ENCODE results near the gene TNPO3.

TNPO3 gene

GRCh38 chr7:128989961-128990360 is 65.0 kb downstream of the TNPO3 start:
- no peak for DNase-seq
- Histone ChIP-seq H3K27me3 (no peaks in the 10 kb centered on the region), H3K4me1 (no peaks in the 10 kb centered on the region), H3K4me3 (no peak overlapping the region), H3K36me3 (peaks cover 49 to 85% (median 68%) of the 10 kb centered on the region in 3 donors), H3K9me3 (no peaks in the 10 kb centered on the region), H3K27ac (no peak overlapping the region)
- TF ChIP-seq CTCF (IDR thresholded peaks at IDR 0.05): no peak
- intact Hi-C loops (cut with DNase I; ENCODE audit: low total_unique reads): no loop called here

- no peak overlapping the region for H3K4me3 ChIP-seq
- no peaks in the 10 kb centered on the region for H3K27me3 ChIP-seq
- no peak for TF ChIP-seq CTCF (IDR thresholded peaks at IDR 0.05)
- peaks cover 47 to 91% (median 69%) of the 10 kb centered on the region in 3 donors for H3K36me3 ChIP-seq
- intact Hi-C loops (cut with DNase I; ENCODE audit: low total_unique reads): no loop called here
- no peak for DNase-seq
- no peaks in the 10 kb centered on the region for H3K4me1 ChIP-seq
- H3K9me3 ChIP-seq: no peaks in the 10 kb centered on the region
- no peak overlapping the region for H3K27ac ChIP-seq
Observed at GRCh38 chr7:128988372-128988771, 66.5 kb downstream of the TNPO3 start.

GRCh38 chr7:128986609-128987008 is 68.3 kb downstream of the TNPO3 start:
- no peak for TF ChIP-seq CTCF (IDR thresholded peaks at IDR 0.05)
- H3K9me3 ChIP-seq: no peaks in the 10 kb centered on the region
- intact Hi-C loops (cut with DNase I; ENCODE audit: low total_unique reads): no loop called here
- H3K27me3 ChIP-seq: no peaks in the 10 kb centered on the region
- H3K36me3 ChIP-seq: peaks cover 50 to 93% (median 79%) of the 10 kb centered on the region in 3 donors
- no peaks in the 10 kb centered on the region for H3K4me1 ChIP-seq
- DNase-seq: no peak
- H3K4me3 ChIP-seq: no peak overlapping the region
- no peak overlapping the region for H3K27ac ChIP-seq

DNA sequence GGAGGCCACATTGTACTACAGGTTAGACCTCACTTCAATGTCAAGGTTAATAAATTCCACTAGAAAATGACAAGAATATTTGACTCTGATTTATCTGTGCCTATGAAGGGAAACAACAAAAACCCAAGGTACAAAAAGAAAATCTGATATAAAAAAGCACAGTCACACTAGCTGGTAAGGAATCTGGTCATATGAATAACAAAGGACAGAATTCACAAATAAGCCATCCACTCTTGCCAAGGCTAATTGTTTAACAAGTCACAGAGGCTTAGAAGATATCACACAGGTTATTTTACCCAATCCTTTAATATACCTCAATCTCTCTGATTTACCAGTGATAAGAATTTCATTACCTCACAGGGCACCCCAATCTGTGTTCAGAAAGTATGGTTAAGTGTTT is 69.3 kb downstream of the TNPO3 start:
- Histone ChIP-seq H3K27me3 (no peaks in the 10 kb centered on the region), H3K27ac (no peak overlapping the region), H3K36me3 (peaks cover 58 to 93% (median 80%) of the 10 kb centered on the region in 3 donors), H3K4me3 (no peak overlapping the region), H3K4me1 (no peaks in the 10 kb centered on the region), H3K9me3 (no peaks in the 10 kb centered on the region)
- DNase-seq: no peak
- TF ChIP-seq CTCF (IDR thresholded peaks at IDR 0.05): no peak
- intact Hi-C loops (cut with DNase I; ENCODE audit: low total_unique reads): no loop called here

GRCh38 chr7:128982105-128982504 is 72.8 kb downstream of the TNPO3 start:
- DNase-seq: no peak
- Histone ChIP-seq H3K27me3 (no peaks in the 10 kb centered on the region), H3K9me3 (no peaks in the 10 kb centered on the region), H3K36me3 (peaks cover 77 to 97% (median 86%) of the 10 kb centered on the region in 3 donors), H3K4me3 (no peak overlapping the region), H3K4me1 (no peaks in the 10 kb centered on the region), H3K27ac (no peak overlapping the region)
- no peak for TF ChIP-seq CTCF (IDR thresholded peaks at IDR 0.05)
- intact Hi-C loops (cut with DNase I; ENCODE audit: low total_unique reads): no loop called here

Data from tibial artery (tissue), 4 donors.